Pancreas (tissue), 10 donors: Measurements from ENCODE around the gene DOLK. TPM values are rescaled to one million over a fixed set of nuclear protein-coding genes. Genes with fewer than 3 reads are reported as not detected.

Source experiments
- ATAC-seq, 4 donors: fragments of 200-7000 bp; cut with Tn5 transposase; one replicate each; pipeline versions ENCODE4 v1.8.0 to v1.9.1; 2020; ENCODE audit warnings: mild to moderate bottlenecking in 4 of 4, moderate library complexity in 4 of 4
- DNase-seq, 6 donors: peaks; one replicate each; pipeline ENCODE4 v3.0.0-alpha.2; 2020
- FAIRE-seq: peaks from 2 replicates; lab custom pipeline; 2012; peaks lifted over from hg19 to GRCh38; lab: Jason Lieb, UNC
- H3K27ac ChIP-seq, 4 donors: fragments of 200-600 bp; sonication (generic); 1 replicate in 3 of 4; 2 replicates in 1 of 4; pipeline versions ENCODE4 v1.5.0 to v1.8.0; 2020
- H3K27me3 ChIP-seq, 4 donors: fragments of 200-600 bp; one replicate each; pipeline ENCODE4 v1.8.0; 2021
- H3K36me3 ChIP-seq, 3 donors: fragments of 200-600 bp; sonication (generic) in 1 of 3; one replicate each; pipeline versions ENCODE4 v1.5.0 to v1.8.0; 2020 to 2021
- H3K4me1 ChIP-seq, 3 donors: fragments of 200-600 bp; one replicate each; pipeline ENCODE4 v1.8.0; 2021
- H3K4me3 ChIP-seq, 4 donors: fragments of 200-600 bp; sonication (generic) in 2 of 4; one replicate each; pipeline versions ENCODE4 v1.5.0 to v1.8.0; 2020 to 2021
- H3K9me3 ChIP-seq, 4 donors: fragments of 200-600 bp; one replicate each; pipeline ENCODE4 v1.8.0; 2021
- CTCF ChIP-seq, 4 donors: fragments of 200-600 bp; sonication (generic) in 3 of 4; IDR thresholded peaks; one replicate each; pipeline versions ENCODE4 v1.5.0 to v1.8.0; 2021; ENCODE audit warnings: antibody characterized with exemption in 4 of 4
- WGBS, 2 donors: extraction: QIAGEN DNeasy Blood & Tissue Kit; methylation state at CpG; one replicate each; pipeline ENCODE4 v1.1.7; 2013; 5-methylcytosine and 5-hydroxymethylcytosine counted together
- intact Hi-C, 3 donors: fragments of 100-400 bp; cut with DNase I; formaldehyde crosslinking; loops; one replicate each; pipeline versions ENCODE4 v1.11.1 to v1.14.2; 2022
- polyA plus RNA-seq, 2 donors: library from polyadenylated mRNA; stranded (reverse); fragments of 200-250 nt; gene quantifications; one replicate each; pipeline ENCODE4 v1.2.3, GENCODE V29; 2013
- total RNA-seq, 6 donors: library from RNA; stranded (reverse); fragmentation: NEBNext Ultra II Directional in 4 of 6; extraction: Animal tissue kit (Norgen Biotek cat#: 25700) in 4 of 6; gene quantifications; one replicate each; pipeline versions ENCODE4 v1.2.1 to v1.2.4, GENCODE V29; 2021 to 2023
- donor health status: healthy with polysubstance abuse.
- donor health status: DM: no; HTN: no; CAD: no; lungs with moderate emphysema.
- donor health status: DM: no; HTN: no; CAD: no.
- donor health status: control.
- donor health status: control.
- donor health status: Bipolar disorder and iron deficiency.
- donor health status: DM: yes; HTN: yes; CAD: no.
- donor health status: DM: no; HTN: no; CAD: no.
- donor health status: DM: no; HTN: no; CAD: no.
- donor health status: DM: yes; HTN: yes; CAD: no.

Gene DOLK
- total and polyA plus RNA-seq, 8 donors = 5.4 to 8.5 (median 6.6) TPM

DNA sequence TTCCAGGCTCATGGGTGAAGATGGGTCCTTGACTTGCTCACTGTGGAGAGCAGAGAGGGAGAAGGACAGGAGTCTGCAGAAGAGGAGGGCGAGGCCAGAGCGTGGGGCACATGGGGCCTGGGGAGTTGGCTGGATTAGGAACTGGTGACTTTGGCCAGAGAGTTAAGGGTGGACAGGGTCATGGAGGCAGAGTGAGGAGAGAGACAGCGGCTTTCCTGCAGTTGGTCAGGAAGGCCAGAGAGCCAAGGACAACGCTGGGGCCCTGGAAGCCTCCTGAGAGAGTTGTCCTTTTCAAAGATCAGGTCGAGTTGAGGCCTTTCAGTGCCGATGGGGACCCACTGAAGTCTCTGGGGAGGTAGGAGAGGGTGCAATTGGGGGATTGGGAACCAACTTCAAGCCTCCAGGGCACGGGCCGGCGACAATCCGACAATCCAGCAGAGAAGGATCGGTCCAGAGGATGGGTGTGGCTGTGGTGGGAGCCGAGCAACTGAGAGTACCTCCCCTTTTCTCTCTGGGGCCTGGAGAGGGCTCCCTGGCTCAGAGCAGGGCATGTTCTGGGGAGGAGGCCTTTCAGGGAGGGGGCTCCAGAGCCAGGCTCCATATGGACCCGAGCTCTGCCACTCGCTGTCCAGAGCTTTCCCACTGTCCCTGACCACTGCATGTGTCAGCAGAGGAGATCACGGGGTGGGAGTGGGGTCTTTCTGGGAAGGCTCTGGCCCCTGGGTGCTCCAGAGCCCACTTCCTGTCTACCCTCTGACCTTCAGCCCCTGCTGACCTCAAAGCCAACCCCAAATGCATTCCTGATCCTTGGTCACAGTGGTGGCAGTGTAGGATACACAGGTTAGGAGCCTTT is 34.1 kb downstream of the DOLK start:
- ATAC-seq (no peak), FAIRE-seq (no peak), DNase-seq (no peak)
- Histone ChIP-seq H3K36me3 (peaks cover 0 to 16% (median 10%) of the 10 kb centered on the region in 3 donors), H3K9me3 (no peaks in the 10 kb centered on the region), H3K4me1 (peaks cover 14 to 17% (median 17%) of the 10 kb centered on the region in 3 donors), H3K27ac (peak overlapping the region in 1 of 4 donors; percentile 27), H3K4me3 (no peak overlapping the region), H3K27me3 (no peaks in the 10 kb centered on the region)
- intact Hi-C loops = no loop called here
- WGBS, 2 donors = 84 to 88% methylated on average over 15 of the region's 15 CpGs
- no peak for TF ChIP-seq CTCF (IDR thresholded peaks at IDR 0.05)

GRCh38 chr9:128912270-128912853 is 35.0 kb downstream of the DOLK start:
- no peak for TF ChIP-seq CTCF (IDR thresholded peaks at IDR 0.05)
- no peak for ATAC-seq
- no peak overlapping the region for H3K4me3 ChIP-seq

GRCh38 chr9:128911529-128912035 is 35.8 kb downstream of the DOLK start:
- Histone ChIP-seq H3K36me3 (peaks cover 0 to 33% (median 24%) of the 10 kb centered on the region in 3 donors), H3K9me3 (no peaks in the 10 kb centered on the region), H3K4me3 (no peak overlapping the region), H3K27ac (peak overlapping the region in 2 of 4 donors; percentile 23 to 54), H3K27me3 (no peaks in the 10 kb centered on the region), H3K4me1 (peaks cover 9 to 13% (median 11%) of the 10 kb centered on the region in 3 donors)
- DNase-seq = peak in 2 of 6 donors; percentile 37 to 68
- 65 to 70% methylated on average over 8 of the region's 8 CpGs for WGBS, 2 donors
- no peak for FAIRE-seq
- peak in 2 of 4 donors; percentile 8 to 10 for ATAC-seq
- no peak for TF ChIP-seq CTCF (IDR thresholded peaks at IDR 0.05)
- intact Hi-C loops = no loop called here

More at GRCh38 chr9:128912270-128912853, 35.0 kb downstream of the DOLK start:
- FAIRE-seq (no peak), DNase-seq (no peak)
- Histone ChIP-seq H3K36me3 (peaks cover 0 to 25% (median 20%) of the 10 kb centered on the region in 3 donors), H3K27me3 (no peaks in the 10 kb centered on the region), H3K27ac (peak overlapping the region in 2 of 4 donors; percentile 23 to 54), H3K4me1 (peaks cover 13 to 17% (median 14%) of the 10 kb centered on the region in 3 donors), H3K9me3 (no peaks in the 10 kb centered on the region)
- intact Hi-C loops = no loop called here
- 78 to 82% methylated on average over 15 of the region's 15 CpGs for WGBS, 2 donors

GRCh38 chr9:128910906-128911305 is 36.5 kb downstream of the DOLK start:
- FAIRE-seq (no peak), ATAC-seq (no peak), DNase-seq (no peak)
- Histone ChIP-seq H3K27ac (no peak overlapping the region), H3K9me3 (no peaks in the 10 kb centered on the region), H3K4me3 (no peak overlapping the region), H3K4me1 (peaks cover 3 to 7% (median 7%) of the 10 kb centered on the region in 3 donors), H3K27me3 (no peaks in the 10 kb centered on the region), H3K36me3 (peaks cover 0 to 33% (median 24%) of the 10 kb centered on the region in 3 donors)
- WGBS, 2 donors = 86 to 89% methylated on average over 6 of the region's 6 CpGs
- no peak for TF ChIP-seq CTCF (IDR thresholded peaks at IDR 0.05)
- intact Hi-C loops = no loop called here
